NB4 (cell line): Measurements from ENCODE around the gene SMCO4.

Source experiments
- CTCF ChIP-seq: IDR thresholded peaks from one replicate; pipeline ENCODE4 v1.5.1; 2012; ENCODE audit warnings: low read depth, low read length
- MYC ChIP-seq: IDR thresholded peaks from 2 replicates; pipeline ENCODE4 v1.6.1; 2011; ENCODE audit warnings: low read depth, low read length
- POLR2A ChIP-seq: IDR thresholded peaks from 2 replicates; pipeline ENCODE4 v1.6.1; 2011; ENCODE audit warnings: mild to moderate bottlenecking; ENCODE audit not compliant: insufficient read length; ENCODE audit errors: extremely low read depth

GRCh38 chr11:93490996-93491618 is 52.1 kb downstream of the SMCO4 start:
- TF ChIP-seq CTCF (no peak), POLR2A (no peak), MYC (no peak)
